ACC112 (cell line): ENCODE results near the gene SLC39A13.
A peak's percentile ranks its signal among the peaks of the same experiment; 100 is the strongest.

ENCODE experiments used
- H2AFZ ChIP-seq: fragments of 200-600 bp; sonication (generic); one replicate; pipeline ENCODE4 v1.6.0; 2017; ENCODE audit warnings: antibody characterized with exemption, low read length; ENCODE audit not compliant: unreplicated experiment
- H3K27ac ChIP-seq: fragments of 200-600 bp; sonication (generic); 2 replicates; pipeline ENCODE4 v1.5.1; 2014; ENCODE audit warnings: low read depth, mild to moderate bottlenecking, antibody characterized with exemption, low read length, moderate library complexity
- H3K27me3 ChIP-seq: fragments of 200-600 bp; sonication (generic); 2 replicates; pipeline ENCODE4 v1.6.1; 2014; ENCODE audit warnings: mild to moderate bottlenecking, antibody characterized with exemption, low read length, moderate library complexity, mixed read lengths; ENCODE audit not compliant: insufficient read depth
- H3K36me3 ChIP-seq: fragments of 200-600 bp; sonication (generic); 2 replicates; pipeline ENCODE4 v1.6.1; 2016; ENCODE audit warnings: mild to moderate bottlenecking, antibody characterized with exemption, low read length, moderate library complexity, mixed read lengths; ENCODE audit not compliant: insufficient read depth
- H3K4me1 ChIP-seq: fragments of 200-600 bp; sonication (generic); one replicate; pipeline ENCODE4 v1.6.1; 2016; ENCODE audit warnings: low read length, mixed read lengths; ENCODE audit not compliant: insufficient read depth, unreplicated experiment, control insufficient read depth
- H3K4me3 ChIP-seq: fragments of 200-600 bp; sonication (generic); 2 replicates; pipeline ENCODE4 v1.5.1; 2014; ENCODE audit warnings: mild to moderate bottlenecking, low read depth, low read length
- H3K79me2 ChIP-seq: fragments of 200-600 bp; sonication (generic); one replicate; pipeline ENCODE4 v1.6.0; 2016; ENCODE audit warnings: low read length; ENCODE audit not compliant: control insufficient read depth, unreplicated experiment, insufficient read depth

SLC39A13 gene

GRCh38 chr11:47394050-47394321 is 14.4 kb upstream of the SLC39A13 start:
- H3K36me3 ChIP-seq = no peaks in the 10 kb centered on the region
- H3K27ac ChIP-seq = no peak overlapping the region
- H3K4me3 ChIP-seq = no peak overlapping the region
- H3K4me1 ChIP-seq = peaks cover 15% of the 10 kb centered on the region
- H3K79me2 ChIP-seq = no peaks in the 10 kb centered on the region
- H2AFZ ChIP-seq = no peak overlapping the region
- H3K27me3 ChIP-seq = no peaks in the 10 kb centered on the region

DNA sequence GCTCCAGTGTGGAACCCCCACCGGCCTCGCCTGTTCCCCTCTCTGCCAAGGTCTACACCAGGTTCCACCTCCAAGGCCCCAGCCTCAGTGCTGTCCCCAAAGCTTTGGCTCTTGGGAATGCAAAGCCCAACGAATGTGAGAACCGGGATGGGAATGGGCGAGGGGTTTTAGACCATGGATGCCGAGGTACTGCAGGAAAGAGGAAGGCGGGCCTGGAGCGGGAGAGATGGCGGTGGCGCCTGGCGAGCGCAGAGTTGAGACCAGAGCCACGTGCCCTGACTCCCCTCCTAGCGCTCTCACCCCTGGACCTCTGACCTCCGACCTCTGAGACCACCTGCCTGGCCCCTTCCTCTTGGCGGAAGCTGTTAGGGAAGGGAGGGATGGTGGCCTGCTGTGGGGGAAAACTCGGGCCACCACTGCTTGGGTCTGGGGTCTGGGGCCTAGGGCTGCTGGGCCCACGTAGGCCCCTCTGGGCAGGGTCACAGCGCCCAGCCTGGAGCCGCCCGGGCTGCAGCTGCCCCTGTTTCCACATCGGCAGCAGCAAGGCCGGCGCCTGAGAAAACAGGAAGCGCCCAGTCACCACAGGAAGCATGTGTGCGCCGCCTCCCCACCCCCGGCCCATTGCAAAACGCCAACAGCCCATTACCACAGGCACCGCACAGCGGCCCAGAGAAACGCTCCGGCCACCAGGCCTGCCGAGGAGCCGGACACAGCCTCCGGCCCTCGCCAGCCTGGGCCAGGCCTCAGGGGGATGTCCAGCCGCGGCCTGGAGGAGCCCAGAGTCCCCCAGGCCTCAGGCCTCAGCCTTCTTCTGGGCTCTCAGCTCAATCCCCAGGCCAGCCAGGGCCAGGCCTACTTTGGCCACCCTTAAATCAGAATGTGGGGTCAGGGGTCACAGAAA is 13.8 kb upstream of the SLC39A13 start:
- no peak overlapping the region for H2AFZ ChIP-seq
- no peak overlapping the region for H3K27ac ChIP-seq
- no peak overlapping the region for H3K4me3 ChIP-seq
- no peaks in the 10 kb centered on the region for H3K36me3 ChIP-seq
- no peaks in the 10 kb centered on the region for H3K79me2 ChIP-seq
- H3K4me1 ChIP-seq = peaks cover 15% of the 10 kb centered on the region
- H3K27me3 ChIP-seq = no peaks in the 10 kb centered on the region

GRCh38 chr11:47395223-47396048 is 13.0 kb upstream of the SLC39A13 start:
- Histone ChIP-seq H3K27me3 (no peaks in the 10 kb centered on the region), H3K36me3 (no peaks in the 10 kb centered on the region), H3K79me2 (no peaks in the 10 kb centered on the region), H3K4me3 (no peak overlapping the region), H3K4me1 (peaks cover 18% of the 10 kb centered on the region), H3K27ac (no peak overlapping the region), H2AFZ (no peak overlapping the region)

GRCh38 chr11:47396049-47396320 is 12.4 kb upstream of the SLC39A13 start:
- no peak overlapping the region for H3K4me3 ChIP-seq
- no peaks in the 10 kb centered on the region for H3K79me2 ChIP-seq
- H3K27ac ChIP-seq = no peak overlapping the region
- no peaks in the 10 kb centered on the region for H3K27me3 ChIP-seq
- H3K36me3 ChIP-seq = no peaks in the 10 kb centered on the region
- peaks cover 19% of the 10 kb centered on the region for H3K4me1 ChIP-seq
- no peak overlapping the region for H2AFZ ChIP-seq

DNA sequence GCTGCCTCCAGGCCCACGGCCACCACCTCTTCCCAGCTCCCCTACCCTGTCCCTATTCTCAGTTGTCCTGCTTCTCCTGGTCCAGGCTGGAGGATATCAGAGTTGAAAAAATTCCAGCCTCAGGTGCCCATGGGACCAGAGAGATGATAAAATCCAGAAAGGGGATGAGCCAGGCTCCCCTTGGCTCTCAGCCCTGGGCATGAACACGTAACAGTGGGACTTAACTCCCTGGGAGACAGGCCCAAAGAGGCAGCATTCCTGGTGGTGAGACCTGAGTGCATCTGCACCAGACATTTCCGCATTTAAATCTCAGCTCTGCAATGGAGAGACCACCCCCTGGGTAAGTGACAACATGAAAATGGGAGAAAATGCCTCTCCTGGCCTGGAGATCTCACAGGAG is 10.4 kb upstream of the SLC39A13 start:
- Histone ChIP-seq H3K36me3 (no peaks in the 10 kb centered on the region), H2AFZ (no peak overlapping the region), H3K27ac (no peak overlapping the region), H3K4me3 (no peak overlapping the region), H3K4me1 (peaks cover 19% of the 10 kb centered on the region), H3K79me2 (no peaks in the 10 kb centered on the region), H3K27me3 (no peaks in the 10 kb centered on the region)

DNA sequence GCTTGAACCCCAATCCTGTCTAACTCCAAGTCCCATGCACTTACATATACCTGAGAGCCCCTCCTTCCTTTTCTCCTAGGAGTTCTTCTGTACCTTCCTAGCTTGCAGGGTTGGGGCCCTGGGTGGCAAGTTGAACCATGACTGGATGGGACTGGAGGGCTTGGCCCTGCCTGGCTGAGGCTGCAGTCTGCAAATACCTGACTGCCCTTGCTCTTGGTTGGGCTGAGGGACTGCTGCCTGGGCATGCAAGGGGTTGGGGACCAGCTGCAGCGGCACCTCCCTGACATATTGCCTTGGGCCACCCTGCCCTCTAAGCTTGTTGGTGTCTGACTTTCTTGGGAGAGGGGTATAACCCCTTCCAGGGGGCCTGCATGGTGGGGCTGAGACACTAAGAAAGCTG is 9.8 kb upstream of the SLC39A13 start:
- no peak overlapping the region for H2AFZ ChIP-seq

DNA sequence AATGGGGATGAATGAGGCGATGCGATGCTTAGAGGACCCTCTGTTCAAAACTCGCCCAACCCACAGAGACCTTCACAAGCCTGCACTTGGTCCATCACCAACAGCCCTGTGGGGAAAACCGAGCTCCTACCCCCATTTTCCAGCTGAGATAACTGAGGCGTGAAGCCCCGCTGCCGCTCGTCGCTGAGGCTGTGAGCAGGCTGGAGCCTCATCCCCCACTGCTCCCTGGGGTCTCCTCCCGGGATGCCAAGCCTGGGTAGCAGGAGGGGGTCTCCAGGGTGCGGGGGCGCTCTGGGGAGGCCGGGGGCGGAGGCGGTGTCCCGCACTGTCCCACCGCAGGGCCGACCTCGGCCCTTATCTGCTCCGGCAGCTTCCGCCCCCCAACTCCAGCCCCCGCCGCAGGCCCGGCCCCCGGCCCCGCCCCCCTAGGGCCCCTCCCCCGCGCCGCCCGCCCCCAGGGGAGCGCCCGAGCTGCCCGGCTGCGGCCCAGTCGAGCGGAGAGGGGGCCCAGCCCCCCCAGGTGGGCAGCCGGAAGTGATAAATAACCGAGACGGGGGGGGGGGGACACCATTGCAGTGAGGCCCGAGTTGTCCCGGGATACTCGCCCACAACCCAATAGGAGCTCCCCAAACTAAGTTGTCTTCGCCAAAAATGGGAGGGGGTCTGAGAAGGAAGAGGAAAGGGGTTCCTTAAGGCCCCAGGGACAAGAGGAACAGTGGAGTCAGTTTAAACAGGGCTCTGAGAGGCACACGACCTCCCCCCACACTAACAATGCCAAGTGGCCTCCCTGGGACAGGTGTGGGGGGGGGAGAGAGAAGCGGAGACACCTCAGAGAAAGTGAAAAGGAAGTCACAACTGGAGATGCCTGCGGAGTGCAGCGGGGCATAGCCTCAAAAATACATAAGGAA is 8.3 kb upstream of the SLC39A13 start:
- peak overlapping the region; percentile 50 for H2AFZ ChIP-seq
- H3K27me3 ChIP-seq = no peaks in the 10 kb centered on the region
- H3K4me3 ChIP-seq = peak overlapping the region; percentile 79
- peaks cover 3% of the 10 kb centered on the region for H3K4me1 ChIP-seq
- H3K79me2 ChIP-seq = no peaks in the 10 kb centered on the region
- no peaks in the 10 kb centered on the region for H3K36me3 ChIP-seq
- H3K27ac ChIP-seq = no peak overlapping the region

More for the DNA sequence above, 9.8 kb upstream of the SLC39A13 start:
- H3K4me3 ChIP-seq = no peak overlapping the region
- H3K4me1 ChIP-seq = peaks cover 14% of the 10 kb centered on the region
- H3K27ac ChIP-seq = no peak overlapping the region
- no peaks in the 10 kb centered on the region for H3K27me3 ChIP-seq
- no peaks in the 10 kb centered on the region for H3K36me3 ChIP-seq
- H3K79me2 ChIP-seq = no peaks in the 10 kb centered on the region

DNA sequence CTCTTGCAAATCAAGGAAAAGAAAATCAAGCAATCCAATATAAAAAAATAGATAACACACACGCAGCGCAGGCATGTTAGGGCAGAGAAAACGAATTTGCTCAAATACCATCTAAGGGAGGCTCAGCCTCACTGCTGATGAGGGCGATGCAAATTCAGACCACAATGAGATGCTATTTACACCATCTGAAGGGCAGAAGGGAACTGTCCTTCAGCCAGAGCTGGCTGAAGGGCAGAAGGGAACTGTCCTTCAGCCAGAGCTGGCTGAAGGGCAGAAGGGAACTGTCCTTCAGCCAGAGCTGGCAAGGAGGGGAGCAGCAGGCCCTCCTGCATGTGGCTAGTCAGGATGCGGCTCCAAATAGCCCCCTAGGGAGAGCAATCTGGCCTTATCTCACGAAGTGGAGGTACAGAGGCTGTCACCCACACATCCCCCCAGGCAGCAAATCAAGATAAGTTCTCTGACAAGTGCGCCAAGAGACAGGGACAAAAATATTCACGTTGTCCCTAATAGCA is 7.6 kb upstream of the SLC39A13 start:
- peaks cover 3% of the 10 kb centered on the region for H3K4me1 ChIP-seq
- H3K36me3 ChIP-seq = no peaks in the 10 kb centered on the region
- H3K27ac ChIP-seq = no peak overlapping the region
- no peaks in the 10 kb centered on the region for H3K79me2 ChIP-seq
- H3K4me3 ChIP-seq = no peak overlapping the region
- H2AFZ ChIP-seq = no peak overlapping the region
- H3K27me3 ChIP-seq = no peaks in the 10 kb centered on the region

DNA sequence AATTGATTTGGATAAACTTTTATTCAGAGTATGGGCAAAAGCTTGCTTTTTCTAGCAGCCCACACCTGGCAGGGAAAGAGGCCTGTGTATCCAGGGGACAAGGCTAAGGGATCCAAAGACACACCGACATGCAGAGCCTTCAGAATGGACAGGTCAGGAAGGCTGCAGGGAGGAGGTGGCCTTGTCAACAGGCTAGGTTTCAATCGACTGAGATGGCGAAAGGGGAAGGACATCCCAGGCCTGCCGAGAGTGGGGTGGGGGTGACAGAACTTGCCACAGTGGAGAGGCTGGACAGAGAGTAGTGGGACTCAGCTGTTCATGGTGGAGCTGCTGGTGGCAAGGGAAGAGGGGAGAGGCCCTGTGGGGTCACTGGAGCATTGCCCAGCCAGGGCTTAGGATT is 5.3 kb upstream of the SLC39A13 start:
- H3K27ac ChIP-seq = no peak overlapping the region
- H3K27me3 ChIP-seq = no peaks in the 10 kb centered on the region
- H3K4me1 ChIP-seq = peaks cover 15% of the 10 kb centered on the region
- H2AFZ ChIP-seq = no peak overlapping the region
- no peaks in the 10 kb centered on the region for H3K79me2 ChIP-seq
- H3K36me3 ChIP-seq = no peaks in the 10 kb centered on the region
- H3K4me3 ChIP-seq = no peak overlapping the region

- Histone ChIP-seq H3K27me3 (no peaks in the 10 kb centered on the region), H3K4me3 (no peak overlapping the region), H3K27ac (no peak overlapping the region), H3K4me1 (peaks cover 15% of the 10 kb centered on the region), H3K36me3 (no peaks in the 10 kb centered on the region), H2AFZ (no peak overlapping the region), H3K79me2 (peaks cover under 1% of the 10 kb centered on the region)
These were observed 4.8 kb upstream of the SLC39A13 start for GRCh38 chr11:47403571-47403970.
